ENCODE results near the gene OR52E2.

GRCh38 chr11:5102246-5102645 is 42.8 kb upstream of the OR52E2 start:
- TF ChIP-seq POLR2AphosphoS5 (IDR thresholded peaks at IDR 0.05; ENCODE audit: low read depth, low read length) (no peak), REST (IDR thresholded peaks at IDR 0.05; ENCODE audit: insufficient read depth in 1 of 2, low read depth in 2 of 2, low read length in 2 of 2) (no peak), TAF1 (IDR thresholded peaks at IDR 0.05; ENCODE audit: borderline replicate concordance, insufficient read depth, low read length) (no peak), SIN3A (IDR thresholded peaks at IDR 0.05; ENCODE audit: borderline replicate concordance, insufficient read depth, low read length) (no peak), FOXP2 (optimal IDR thresholded peaks at IDR 0.05; ENCODE audit: borderline replicate concordance, extremely low read depth, extremely low read length, insufficient read depth) (no peak)

All from PFSK-1 (cell line).